Measurements from ENCODE around the gene MTA3.

DNA sequence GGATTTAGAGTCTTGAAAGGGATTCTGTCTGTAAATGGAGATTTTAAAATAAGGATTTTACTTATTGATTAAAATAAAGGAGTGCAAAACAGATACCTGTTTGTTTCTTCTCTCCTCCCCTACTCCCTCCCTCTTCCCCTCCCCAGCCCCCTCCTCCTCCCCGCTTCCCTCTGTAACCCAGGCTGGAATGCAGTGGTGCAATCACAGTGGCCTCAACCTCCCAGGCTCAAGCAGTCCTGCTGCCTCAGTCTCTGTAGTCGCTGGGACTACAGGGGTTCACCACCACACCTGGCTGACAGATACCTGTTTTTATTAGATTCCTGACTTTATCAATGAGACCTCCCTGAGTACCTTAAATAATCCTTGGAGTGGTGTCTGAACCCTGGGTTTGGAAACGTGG is 138.4 kb downstream of the MTA3 start:
- TF ChIP-seq, protein P1, sequence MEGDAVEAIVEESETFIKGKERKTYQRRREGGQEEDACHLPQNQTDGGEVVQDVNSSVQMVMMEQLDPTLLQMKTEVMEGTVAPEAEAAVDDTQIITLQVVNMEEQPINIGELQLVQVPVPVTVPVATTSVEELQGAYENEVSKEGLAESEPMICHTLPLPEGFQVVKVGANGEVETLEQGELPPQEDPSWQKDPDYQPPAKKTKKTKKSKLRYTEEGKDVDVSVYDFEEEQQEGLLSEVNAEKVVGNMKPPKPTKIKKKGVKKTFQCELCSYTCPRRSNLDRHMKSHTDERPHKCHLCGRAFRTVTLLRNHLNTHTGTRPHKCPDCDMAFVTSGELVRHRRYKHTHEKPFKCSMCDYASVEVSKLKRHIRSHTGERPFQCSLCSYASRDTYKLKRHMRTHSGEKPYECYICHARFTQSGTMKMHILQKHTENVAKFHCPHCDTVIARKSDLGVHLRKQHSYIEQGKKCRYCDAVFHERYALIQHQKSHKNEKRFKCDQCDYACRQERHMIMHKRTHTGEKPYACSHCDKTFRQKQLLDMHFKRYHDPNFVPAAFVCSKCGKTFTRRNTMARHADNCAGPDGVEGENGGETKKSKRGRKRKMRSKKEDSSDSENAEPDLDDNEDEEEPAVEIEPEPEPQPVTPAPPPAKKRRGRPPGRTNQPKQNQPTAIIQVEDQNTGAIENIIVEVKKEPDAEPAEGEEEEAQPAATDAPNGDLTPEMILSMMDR (IDR thresholded peaks at IDR 0.05; ENCODE audit: insufficient read depth, low read length) = no peak
- no peak for TF ChIP-seq GABPA (IDR thresholded peaks at IDR 0.05; ENCODE audit: low read depth)
- no peak for TF ChIP-seq POLR2AphosphoS5 (IDR thresholded peaks at IDR 0.05; ENCODE audit: low read depth)
- TF ChIP-seq, protein P2, sequence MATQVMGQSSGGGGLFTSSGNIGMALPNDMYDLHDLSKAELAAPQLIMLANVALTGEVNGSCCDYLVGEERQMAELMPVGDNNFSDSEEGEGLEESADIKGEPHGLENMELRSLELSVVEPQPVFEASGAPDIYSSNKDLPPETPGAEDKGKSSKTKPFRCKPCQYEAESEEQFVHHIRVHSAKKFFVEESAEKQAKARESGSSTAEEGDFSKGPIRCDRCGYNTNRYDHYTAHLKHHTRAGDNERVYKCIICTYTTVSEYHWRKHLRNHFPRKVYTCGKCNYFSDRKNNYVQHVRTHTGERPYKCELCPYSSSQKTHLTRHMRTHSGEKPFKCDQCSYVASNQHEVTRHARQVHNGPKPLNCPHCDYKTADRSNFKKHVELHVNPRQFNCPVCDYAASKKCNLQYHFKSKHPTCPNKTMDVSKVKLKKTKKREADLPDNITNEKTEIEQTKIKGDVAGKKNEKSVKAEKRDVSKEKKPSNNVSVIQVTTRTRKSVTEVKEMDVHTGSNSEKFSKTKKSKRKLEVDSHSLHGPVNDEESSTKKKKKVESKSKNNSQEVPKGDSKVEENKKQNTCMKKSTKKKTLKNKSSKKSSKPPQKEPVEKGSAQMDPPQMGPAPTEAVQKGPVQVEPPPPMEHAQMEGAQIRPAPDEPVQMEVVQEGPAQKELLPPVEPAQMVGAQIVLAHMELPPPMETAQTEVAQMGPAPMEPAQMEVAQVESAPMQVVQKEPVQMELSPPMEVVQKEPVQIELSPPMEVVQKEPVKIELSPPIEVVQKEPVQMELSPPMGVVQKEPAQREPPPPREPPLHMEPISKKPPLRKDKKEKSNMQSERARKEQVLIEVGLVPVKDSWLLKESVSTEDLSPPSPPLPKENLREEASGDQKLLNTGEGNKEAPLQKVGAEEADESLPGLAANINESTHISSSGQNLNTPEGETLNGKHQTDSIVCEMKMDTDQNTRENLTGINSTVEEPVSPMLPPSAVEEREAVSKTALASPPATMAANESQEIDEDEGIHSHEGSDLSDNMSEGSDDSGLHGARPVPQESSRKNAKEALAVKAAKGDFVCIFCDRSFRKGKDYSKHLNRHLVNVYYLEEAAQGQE (IDR thresholded peaks at IDR 0.05; ENCODE audit: insufficient replicate concordance, low read depth) = no peak
- TF ChIP-seq SPI1 (IDR thresholded peaks at IDR 0.05; ENCODE audit: borderline replicate concordance, low read depth) = no peak
